Right atrium auricular region (tissue), 2 donors: ENCODE measurements around the gene STXBP4. TPM values are rescaled to one million over a fixed set of nuclear protein-coding genes. Genes with fewer than 3 reads are reported as not detected.

Experiments
- DNase-seq: peaks from one replicate; pipeline ENCODE4 v3.0.0-alpha.2; 2019; ENCODE audit warnings: low spot score
- H3K27ac ChIP-seq, 2 donors: fragments of 200-600 bp; sonication (generic); 1 replicate in 1 of 2; 2 replicates in 1 of 2; pipeline ENCODE4 v1.5.1; 2016 to 2019
- H3K27me3 ChIP-seq, 2 donors: fragments of 200-600 bp; sonication (generic); one replicate each; pipeline versions ENCODE4 v1.5.1 to v1.6.0; 2017 to 2019
- H3K36me3 ChIP-seq: fragments of 200-600 bp; sonication (generic); one replicate; pipeline ENCODE4 v1.5.1; 2016
- H3K4me1 ChIP-seq, 2 donors: fragments of 200-600 bp; sonication (generic); one replicate each; pipeline versions ENCODE4 v1.5.1 to v1.6.0; 2017 to 2019
- H3K4me3 ChIP-seq, 2 donors: fragments of 200-600 bp; sonication (generic); 1 replicate in 1 of 2; 2 replicates in 1 of 2; pipeline ENCODE4 v1.5.1; 2017 to 2019; ENCODE audit warnings: mild to moderate bottlenecking in 1 of 2, moderate library complexity in 1 of 2
- H3K9me3 ChIP-seq, 2 donors: fragments of 200-600 bp; sonication (generic); one replicate each; pipeline ENCODE4 v1.5.1; 2019
- CTCF ChIP-seq, 2 donors: fragments of 200-600 bp; sonication (generic); IDR thresholded peaks; one replicate each; pipeline ENCODE4 v1.5.1; 2019; ENCODE audit warnings: antibody characterized with exemption in 2 of 2
- total RNA-seq, 2 donors: library from RNA; depleted of rRNA; stranded (reverse); fragments of >200 nt; gene quantifications; one replicate each; pipeline ENCODE4 v1.1.0, GENCODE V29; 2016

The STXBP4 gene
- total RNA-seq, 2 donors from 2014 or later: 3.9 to 17.1 TPM

- Histone ChIP-seq H3K27me3 (no peaks in the 10 kb centered on the region), H3K4me1 (peaks cover 0 to 23% of the 10 kb centered on the region in 2 donors), H3K9me3 (no peaks in the 10 kb centered on the region), H3K27ac (no peak overlapping the region), H3K36me3 (no peaks in the 10 kb centered on the region), H3K4me3 (no peak overlapping the region)
- no peak for DNase-seq
- no peak for TF ChIP-seq CTCF (IDR thresholded peaks at IDR 0.05)
Observed at GRCh38 chr17:54971147-54971546, 2.6 kb downstream of the STXBP4 start.

- TF ChIP-seq CTCF (IDR thresholded peaks at IDR 0.05): no peak
- H3K36me3 ChIP-seq: no peaks in the 10 kb centered on the region
- H3K27ac ChIP-seq: no peak overlapping the region
- no peaks in the 10 kb centered on the region for H3K27me3 ChIP-seq
- H3K9me3 ChIP-seq: no peaks in the 10 kb centered on the region
- peaks cover 0 to 15% of the 10 kb centered on the region in 2 donors for H3K4me1 ChIP-seq
- DNase-seq: no peak
- no peak overlapping the region for H3K4me3 ChIP-seq
Observed at GRCh38 chr17:54971901-54972300, 3.3 kb downstream of the STXBP4 start.

GRCh38 chr17:54972406-54973138 is 4.0 kb downstream of the STXBP4 start:
- Histone ChIP-seq H3K27ac (no peak overlapping the region), H3K4me1 (peaks cover 0 to 9% of the 10 kb centered on the region in 2 donors), H3K27me3 (no peaks in the 10 kb centered on the region), H3K4me3 (no peak overlapping the region), H3K36me3 (no peaks in the 10 kb centered on the region), H3K9me3 (no peaks in the 10 kb centered on the region)
- no peak for DNase-seq
- no peak for TF ChIP-seq CTCF (IDR thresholded peaks at IDR 0.05)

GRCh38 chr17:54974759-54975158 is 6.2 kb downstream of the STXBP4 start:
- Histone ChIP-seq H3K4me3 (no peak overlapping the region), H3K4me1 (no peaks in the 10 kb centered on the region), H3K27me3 (no peaks in the 10 kb centered on the region), H3K9me3 (no peaks in the 10 kb centered on the region), H3K36me3 (no peaks in the 10 kb centered on the region), H3K27ac (no peak overlapping the region)
- TF ChIP-seq CTCF (IDR thresholded peaks at IDR 0.05): no peak
- no peak for DNase-seq

GRCh38 chr17:54976316-54976715 is 7.8 kb downstream of the STXBP4 start:
- no peak for TF ChIP-seq CTCF (IDR thresholded peaks at IDR 0.05)
- Histone ChIP-seq H3K4me1 (no peaks in the 10 kb centered on the region), H3K27ac (no peak overlapping the region), H3K36me3 (no peaks in the 10 kb centered on the region), H3K27me3 (no peaks in the 10 kb centered on the region), H3K9me3 (no peaks in the 10 kb centered on the region), H3K4me3 (no peak overlapping the region)
- no peak for DNase-seq

GRCh38 chr17:54977744-54978143 is 9.2 kb downstream of the STXBP4 start:
- Histone ChIP-seq H3K36me3 (no peaks in the 10 kb centered on the region), H3K27me3 (no peaks in the 10 kb centered on the region), H3K9me3 (no peaks in the 10 kb centered on the region), H3K4me3 (no peak overlapping the region), H3K4me1 (peaks cover 0 to 3% of the 10 kb centered on the region in 2 donors), H3K27ac (no peak overlapping the region)
- TF ChIP-seq CTCF (IDR thresholded peaks at IDR 0.05): no peak
- no peak for DNase-seq
